ENCODE measurements around the gene CRTC3.

- TF ChIP-seq CTCF (IDR thresholded peaks at IDR 0.05; ENCODE audit: low read depth, low read length, missing input control), result no peak
- no peak for TF ChIP-seq YY1 (IDR thresholded peaks at IDR 0.05)
- TF ChIP-seq JUND (IDR thresholded peaks at IDR 0.05), result no peak
- TF ChIP-seq ATF3 (IDR thresholded peaks at IDR 0.05), result no peak
- TF ChIP-seq SP1 (IDR thresholded peaks at IDR 0.05), result no peak
- no peak for TF ChIP-seq GABPA (IDR thresholded peaks at IDR 0.05 in 1 of 2, conservative IDR thresholded peaks at IDR 0.05 in 1 of 2)
- TF ChIP-seq RAD21 (IDR thresholded peaks at IDR 0.05), result no peak
- TF ChIP-seq MAX (IDR thresholded peaks at IDR 0.05), result no peak
- no peak for TF ChIP-seq REST (IDR thresholded peaks at IDR 0.05)
- no peak for TF ChIP-seq TAF1 (conservative IDR thresholded peaks at IDR 0.05)
- TF ChIP-seq RXRA (IDR thresholded peaks at IDR 0.05), result no peak
- TF ChIP-seq NR2F2 (IDR thresholded peaks at IDR 0.05), result no peak
These were observed 153.6 kb downstream of the CRTC3 start for GRCh38 chr15:90683371-90683770.
